GM12878 (cell line): Measurements from ENCODE around the gene SLC13A3. TPM values are rescaled to one million over a fixed set of nuclear protein-coding genes. Genes with fewer than 3 reads are reported as not detected.

ENCODE experiments used
- ATAC-seq: fragments of 200-7000 bp; cut with Tn5 transposase; 3 replicates; pipeline ENCODE4 v1.9.1; 2020; ENCODE audit warnings: mild to moderate bottlenecking, moderate library complexity
- BruUV-seq: library from RNA; stranded (reverse); fragments of 400-500 nt; replicated peaks from 2 replicates; lab custom pipeline; 2021; lab: Mats Ljungman, UMichigan
- CTCF ChIA-PET: fragments of 300-600 bp; sonication (Branson Sonifier 250); formaldehyde crosslinking; extraction: SDS; loops from one replicate; lab custom pipeline; 2021; ENCODE audit warnings: inconsistent platforms; lab: Yijun Ruan, JAX
- POLR2A ChIA-PET: fragments of 350-600 bp; formaldehyde crosslinking; extraction: SDS; loops from one replicate; lab custom pipeline; 2021; ENCODE audit warnings: inconsistent platforms; lab: Charles Lee
- RAD21 ChIA-PET: fragments of 300-600 bp; sonication (Branson Sonifier 250); formaldehyde crosslinking; loops from one replicate; lab custom pipeline; 2023; ENCODE audit warnings: antibody characterized with exemption; ENCODE audit not compliant: unreplicated experiment; lab: Charles Lee
- SMC1A ChIA-PET: fragments of 300-600 bp; sonication (Branson Sonifier 250); formaldehyde crosslinking; loops from one replicate; lab custom pipeline; 2023; ENCODE audit not compliant: unreplicated experiment, uncharacterized antibody; lab: Charles Lee
- DNase-seq: peaks from one replicate; pipeline ENCODE4 v3.0.0-alpha.2; 2011; ENCODE audit warnings: low read depth, low spot score
- FAIRE-seq: peaks from 3 replicates; lab custom pipeline; 2011; peaks lifted over from hg19 to GRCh38; lab: Jason Lieb, UNC
- H2AFZ ChIP-seq: 2 replicates; pipeline ENCODE4 v1.6.0; 2011; ENCODE audit warnings: low read depth, low read length, control low read depth; ENCODE audit not compliant: control insufficient read depth
- H3K27ac ChIP-seq: 2 replicates; pipeline ENCODE4 v1.5.1; 2011; ENCODE audit warnings: control low read depth; ENCODE audit not compliant: control insufficient read depth, insufficient read depth
- H3K27me3 ChIP-seq, 2 experiments: replicated peaks in 1 of 2; 2 replicates each; pipeline versions ENCODE4 v1.6.0 to v1.6.1; 2011; ENCODE audit warnings: low read length in 1 of 2; ENCODE audit not compliant: control insufficient read depth in 2 of 2, insufficient read depth in 2 of 2
- H3K36me3 ChIP-seq, 2 experiments: 2 replicates each; pipeline ENCODE4 v1.5.1; 2011; ENCODE audit warnings: low read length in 1 of 2; ENCODE audit not compliant: control insufficient read depth in 2 of 2, insufficient read depth in 2 of 2
- H3K4me1 ChIP-seq: 2 replicates; pipeline ENCODE4 v1.6.1; 2011; ENCODE audit warnings: mild to moderate bottlenecking, low read length, moderate library complexity, mixed read lengths; ENCODE audit not compliant: control insufficient read depth, insufficient read depth
- H3K4me2 ChIP-seq: 2 replicates; pipeline ENCODE4 v1.6.0; 2011; ENCODE audit warnings: control low read depth; ENCODE audit not compliant: control insufficient read depth, insufficient read depth
- H3K4me3 ChIP-seq: fragments of 200-600 bp; sonication (generic); 2 replicates; pipeline ENCODE4 v1.5.1; 2016
- H3K79me2 ChIP-seq: 2 replicates; pipeline ENCODE4 v1.6.0; 2011; ENCODE audit warnings: low read length; ENCODE audit not compliant: control insufficient read depth, insufficient read depth
- H3K9ac ChIP-seq: 2 replicates; pipeline ENCODE4 v1.8.0; 2011; ENCODE audit warnings: low read length, control low read depth, mixed read lengths; ENCODE audit not compliant: control insufficient read depth, insufficient read depth
- H3K9me3 ChIP-seq: replicated peaks from 3 replicates; pipeline ENCODE4 v1.5.1; 2011; ENCODE audit warnings: mild to moderate bottlenecking, low read length; ENCODE audit not compliant: control insufficient read depth, insufficient read depth
- H4K20me1 ChIP-seq: 2 replicates; pipeline ENCODE4 v1.6.0; 2011; ENCODE audit not compliant: control insufficient read depth, insufficient read depth
- BHLHE40 ChIP-seq, 2 experiments: fragments of 450-650 bp in 1 of 2; IDR thresholded peaks; 2 replicates each; pipeline ENCODE4 v1.6.1; 2011 to 2017; ENCODE audit warnings: low read depth in 2 of 2, borderline replicate concordance in 1 of 2, improper control_type of control experiment in 1 of 2, low read length in 1 of 2, mild to moderate bottlenecking in 1 of 2
- CBX5 ChIP-seq: sonication (generic); IDR thresholded peaks from 2 replicates; pipeline ENCODE4 v1.6.1; 2016; ENCODE audit warnings: low read depth, moderate library complexity, mild to moderate bottlenecking, inconsistent platforms
- ESRRA ChIP-seq: IDR thresholded peaks from 2 replicates; pipeline ENCODE4 v1.6.1; 2012; ENCODE audit warnings: mild to moderate bottlenecking, low read length, improper control_type of control experiment
- MEF2B ChIP-seq: fragments of 450-650 bp; IDR thresholded peaks from 2 replicates; pipeline ENCODE4 v1.6.1; 2018; ENCODE audit warnings: mild to moderate bottlenecking, moderate library complexity; ENCODE audit not compliant: partially characterized antibody, poor library complexity, severe bottlenecking
- MTA2 ChIP-seq: fragments of 450-650 bp; IDR thresholded peaks from 2 replicates; pipeline ENCODE4 v1.6.1; 2016; ENCODE audit warnings: low read depth, mild to moderate bottlenecking, moderate library complexity
- MTA3 ChIP-seq: IDR thresholded peaks from 2 replicates; pipeline ENCODE4 v1.6.1; 2012; ENCODE audit warnings: low read length, inconsistent platforms, borderline replicate concordance
- NKRF ChIP-seq: fragments of 450-650 bp; conservative IDR thresholded peaks from 2 replicates; pipeline ENCODE4 v1.6.1; 2017; ENCODE audit warnings: mild to moderate bottlenecking, moderate library complexity
- POLR2A ChIP-seq: IDR thresholded peaks from 2 replicates; pipeline ENCODE4 v1.6.1; 2011; ENCODE audit warnings: low read depth, mild to moderate bottlenecking, low read length
- POU2F2 ChIP-seq: IDR thresholded peaks from 3 replicates; pipeline ENCODE4 v1.6.1; 2011; ENCODE audit warnings: low read depth, mild to moderate bottlenecking, low read length, borderline replicate concordance
- RAD21 ChIP-seq: IDR thresholded peaks from 2 replicates; pipeline ENCODE4 v1.6.1; 2011; ENCODE audit warnings: mild to moderate bottlenecking, low read depth, low read length, moderate library complexity; ENCODE audit not compliant: insufficient read depth
- RBBP5 ChIP-seq: fragments of 200-600 bp; sonication (generic); conservative IDR thresholded peaks from 2 replicates; pipeline ENCODE4 v1.6.1; 2016
- SP1 ChIP-seq: IDR thresholded peaks from one replicate; pipeline ENCODE4 v1.6.1; 2011; ENCODE audit warnings: low read depth, low read length
- SREBF1 ChIP-seq: IDR thresholded peaks from 2 replicates; pipeline ENCODE4 v1.6.1; 2012; ENCODE audit warnings: mild to moderate bottlenecking, low read length
- TARDBP ChIP-seq: IDR thresholded peaks from 2 replicates; pipeline ENCODE4 v1.6.1; 2016; ENCODE audit warnings: borderline replicate concordance
- WGBS: methylation state at CpG from one replicate; pipeline ENCODE4 v1.1.6; 2016; ENCODE audit warnings: low lambda C conversion rate; ENCODE audit not compliant: insufficient replicate concordance, insufficient coverage; ENCODE audit errors: missing lambda C conversion rate; 5-methylcytosine and 5-hydroxymethylcytosine counted together
- in situ Hi-C: fragments of 300-500 bp; cut with MboI; formaldehyde crosslinking; loops from 9 replicates; pipeline ENCODE4 v1.14.3; 2018; ENCODE audit warnings: mixed read lengths
- intact Hi-C: fragments of 100-400 bp; cut with micrococcal nuclease; formaldehyde crosslinking; loops from one replicate; pipeline ENCODE4 v1.14.2; 2022; ENCODE audit not compliant: unreplicated experiment
- polyA plus RNA-seq, 11 experiments: library from polyadenylated mRNA; depleted of rRNA in 4 of 11; unstranded in 6 of 11; stranded (reverse) in 5 of 11; fragments of >200 nt; fragmentation: Nextera tagmentation in 4 of 11; fragmentation: Illumina TruSeq in 1 of 11; extraction: Ambion mirVana in 4 of 11; extraction: Trizol in 1 of 11; gene quantifications; 1 replicate in 1 of 11; 2 replicates in 10 of 11; pipeline versions ENCODE4 v1.2.1 to v1.2.3, GENCODE V29; 2011 to 2016; ENCODE audit warnings: inconsistent platforms in 2 of 11, missing spikeins in 2 of 11, low read depth in 1 of 11
- total RNA-seq, 4 experiments: library from RNA; depleted of rRNA in 3 of 4; stranded (reverse); fragments of >200 nt in 3 of 4; fragmentation: Illumina TruSeq in 1 of 4; extraction: Trizol in 1 of 4; gene quantifications; 2 replicates each; pipeline versions ENCODE4 v1.2.1 to v1.2.3, GENCODE V29; 2013 to 2021
- TF ChIP-seq, protein P1 (sequence below): fragments of 450-650 bp; IDR thresholded peaks from 2 replicates; pipeline ENCODE4 v1.6.1; 2018; ENCODE audit warnings: mild to moderate bottlenecking, low read depth, moderate library complexity; ENCODE audit not compliant: partially characterized antibody
- TF ChIP-seq, protein P2 (sequence below): IDR thresholded peaks from 2 replicates; pipeline ENCODE4 v1.6.1; 2012; ENCODE audit warnings: improper control_type of control experiment, low read depth, low read length; ENCODE audit not compliant: insufficient replicate concordance

The SLC13A3 gene
- total and polyA plus RNA-seq, 10 of the 15 experiments (the other 5 are each of a cell fraction or from before 2014, with no cell fraction given): 0.03 to 0.76 (median 0.07) TPM; not detected in 4

- in situ Hi-C loops (no loop called here), intact Hi-C loops (no loop called here)
- BruUV-seq: no TSS peak
- no peak for TF ChIP-seq RAD21
- TF ChIP-seq SP1: no peak
- TF ChIP-seq SREBF1: no peak
- no peak for TF ChIP-seq MTA3
- TF ChIP-seq TARDBP: no peak
- TF ChIP-seq, protein P1, sequence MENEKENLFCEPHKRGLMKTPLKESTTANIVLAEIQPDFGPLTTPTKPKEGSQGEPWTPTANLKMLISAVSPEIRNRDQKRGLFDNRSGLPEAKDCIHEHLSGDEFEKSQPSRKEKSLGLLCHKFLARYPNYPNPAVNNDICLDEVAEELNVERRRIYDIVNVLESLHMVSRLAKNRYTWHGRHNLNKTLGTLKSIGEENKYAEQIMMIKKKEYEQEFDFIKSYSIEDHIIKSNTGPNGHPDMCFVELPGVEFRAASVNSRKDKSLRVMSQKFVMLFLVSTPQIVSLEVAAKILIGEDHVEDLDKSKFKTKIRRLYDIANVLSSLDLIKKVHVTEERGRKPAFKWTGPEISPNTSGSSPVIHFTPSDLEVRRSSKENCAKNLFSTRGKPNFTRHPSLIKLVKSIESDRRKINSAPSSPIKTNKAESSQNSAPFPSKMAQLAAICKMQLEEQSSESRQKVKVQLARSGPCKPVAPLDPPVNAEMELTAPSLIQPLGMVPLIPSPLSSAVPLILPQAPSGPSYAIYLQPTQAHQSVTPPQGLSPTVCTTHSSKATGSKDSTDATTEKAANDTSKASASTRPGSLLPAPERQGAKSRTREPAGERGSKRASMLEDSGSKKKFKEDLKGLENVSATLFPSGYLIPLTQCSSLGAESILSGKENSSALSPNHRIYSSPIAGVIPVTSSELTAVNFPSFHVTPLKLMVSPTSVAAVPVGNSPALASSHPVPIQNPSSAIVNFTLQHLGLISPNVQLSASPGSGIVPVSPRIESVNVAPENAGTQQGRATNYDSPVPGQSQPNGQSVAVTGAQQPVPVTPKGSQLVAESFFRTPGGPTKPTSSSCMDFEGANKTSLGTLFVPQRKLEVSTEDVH: no peak
- TF ChIP-seq RBBP5: no peak
- no peak for TF ChIP-seq NKRF
- no peak for TF ChIP-seq MTA2
- TF ChIP-seq BHLHE40 (IDR thresholded peaks at IDR 0.05; ENCODE audit: borderline replicate concordance in 1 of 2, low read depth in 2 of 2, low read length in 1 of 2): no peak
- no peak for TF ChIP-seq CBX5
- no peak for TF ChIP-seq POLR2A
- TF ChIP-seq MEF2B: no peak
- TF ChIP-seq, protein P2, sequence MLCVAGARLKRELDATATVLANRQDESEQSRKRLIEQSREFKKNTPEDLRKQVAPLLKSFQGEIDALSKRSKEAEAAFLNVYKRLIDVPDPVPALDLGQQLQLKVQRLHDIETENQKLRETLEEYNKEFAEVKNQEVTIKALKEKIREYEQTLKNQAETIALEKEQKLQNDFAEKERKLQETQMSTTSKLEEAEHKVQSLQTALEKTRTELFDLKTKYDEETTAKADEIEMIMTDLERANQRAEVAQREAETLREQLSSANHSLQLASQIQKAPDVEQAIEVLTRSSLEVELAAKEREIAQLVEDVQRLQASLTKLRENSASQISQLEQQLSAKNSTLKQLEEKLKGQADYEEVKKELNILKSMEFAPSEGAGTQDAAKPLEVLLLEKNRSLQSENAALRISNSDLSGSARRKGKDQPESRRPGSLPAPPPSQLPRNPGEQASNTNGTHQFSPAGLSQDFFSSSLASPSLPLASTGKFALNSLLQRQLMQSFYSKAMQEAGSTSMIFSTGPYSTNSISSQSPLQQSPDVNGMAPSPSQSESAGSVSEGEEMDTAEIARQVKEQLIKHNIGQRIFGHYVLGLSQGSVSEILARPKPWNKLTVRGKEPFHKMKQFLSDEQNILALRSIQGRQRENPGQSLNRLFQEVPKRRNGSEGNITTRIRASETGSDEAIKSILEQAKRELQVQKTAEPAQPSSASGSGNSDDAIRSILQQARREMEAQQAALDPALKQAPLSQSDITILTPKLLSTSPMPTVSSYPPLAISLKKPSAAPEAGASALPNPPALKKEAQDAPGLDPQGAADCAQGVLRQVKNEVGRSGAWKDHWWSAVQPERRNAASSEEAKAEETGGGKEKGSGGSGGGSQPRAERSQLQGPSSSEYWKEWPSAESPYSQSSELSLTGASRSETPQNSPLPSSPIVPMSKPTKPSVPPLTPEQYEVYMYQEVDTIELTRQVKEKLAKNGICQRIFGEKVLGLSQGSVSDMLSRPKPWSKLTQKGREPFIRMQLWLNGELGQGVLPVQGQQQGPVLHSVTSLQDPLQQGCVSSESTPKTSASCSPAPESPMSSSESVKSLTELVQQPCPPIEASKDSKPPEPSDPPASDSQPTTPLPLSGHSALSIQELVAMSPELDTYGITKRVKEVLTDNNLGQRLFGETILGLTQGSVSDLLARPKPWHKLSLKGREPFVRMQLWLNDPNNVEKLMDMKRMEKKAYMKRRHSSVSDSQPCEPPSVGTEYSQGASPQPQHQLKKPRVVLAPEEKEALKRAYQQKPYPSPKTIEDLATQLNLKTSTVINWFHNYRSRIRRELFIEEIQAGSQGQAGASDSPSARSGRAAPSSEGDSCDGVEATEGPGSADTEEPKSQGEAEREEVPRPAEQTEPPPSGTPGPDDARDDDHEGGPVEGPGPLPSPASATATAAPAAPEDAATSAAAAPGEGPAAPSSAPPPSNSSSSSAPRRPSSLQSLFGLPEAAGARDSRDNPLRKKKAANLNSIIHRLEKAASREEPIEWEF: no peak
- TF ChIP-seq POU2F2: no peak
- TF ChIP-seq ESRRA: no peak
- no peak overlapping the region for H3K4me3 ChIP-seq
- no peak overlapping the region for H3K27ac ChIP-seq
- peaks cover under 1% of the 10 kb centered on the region; the same call in 1 of the 2 replicates for H4K20me1 ChIP-seq
- ChIA-PET CTCF (interaction anchor here (1.0 to 2.2 kb wide), 4 partner anchors 8 to 156 kb away, joined by 3 to 8 read pairs (median 4); no protein-coding TSS in a partner anchor), SMC1A (no interaction called here), POLR2A (no interaction called here), RAD21 (no interaction called here)
- H3K9me3 ChIP-seq: no peaks in the 10 kb centered on the region
- no peak overlapping the region for H3K4me2 ChIP-seq
- H3K36me3 ChIP-seq: no peaks in the 10 kb centered on the region
- H3K79me2 ChIP-seq: no peaks in the 10 kb centered on the region
- H2AFZ ChIP-seq: no peak overlapping the region
- FAIRE-seq (no peak), DNase-seq (no peak), ATAC-seq (no peak)
- WGBS: 56% methylated on average over 5 of the region's 5 CpGs
- no peak overlapping the region for H3K9ac ChIP-seq
- no peaks in the 10 kb centered on the region for H3K4me1 ChIP-seq
- no peaks in the 10 kb centered on the region for H3K27me3 ChIP-seq
Measured at GRCh38 chr20:46677608-46678007, 26.3 kb upstream of the SLC13A3 start.
